Kidney epithelial cell (primary cell): ENCODE data around the gene ACP3. TPM values are rescaled to one million over a fixed set of nuclear protein-coding genes. Genes with fewer than 3 reads are reported as not detected.
"Not testable (repeated sequence)": the region's sequence is repeated elsewhere in the genome, so short reads cannot be mapped to it uniquely, and the experiment has no call there.

Source experiments
- DNase-seq: peaks from one replicate; pipeline ENCODE4 v3.0.0-alpha.2; 2010; ENCODE audit warnings: low read depth
- H3K27me3 ChIP-seq: 2 replicates; pipeline ENCODE4 v1.6.0; 2011; ENCODE audit warnings: low read length; ENCODE audit not compliant: control insufficient read depth, insufficient read depth
- H3K36me3 ChIP-seq: 2 replicates; pipeline ENCODE4 v1.5.1; 2011; ENCODE audit warnings: low read length; ENCODE audit not compliant: control insufficient read depth, insufficient read depth
- H3K4me3 ChIP-seq: 2 replicates; pipeline ENCODE4 v1.5.1; 2011; ENCODE audit warnings: low read depth, mild to moderate bottlenecking, control low read depth, low read length
- total RNA-seq: library from RNA; depleted of rRNA; stranded (reverse); fragments of >200 nt; gene quantifications from 2 replicates; pipeline ENCODE4 v1.2.3, GENCODE V29; 2015
- TF ChIP-seq, protein P1 (sequence below): IDR thresholded peaks from 2 replicates; pipeline ENCODE4 v1.5.1; 2011; ENCODE audit warnings: mild to moderate bottlenecking, moderate library complexity, low read length, control low read depth, inconsistent platforms; ENCODE audit not compliant: insufficient read depth, poor library complexity, severe bottlenecking

Gene ACP3
- total RNA-seq, 1 donor from 2014 or later = 0.46 TPM

- DNase-seq = no peak
- Histone ChIP-seq H3K4me3 (no peak overlapping the region), H3K27me3 (no peaks in the 10 kb centered on the region), H3K36me3 (no peaks in the 10 kb centered on the region)
- TF ChIP-seq, protein P1, sequence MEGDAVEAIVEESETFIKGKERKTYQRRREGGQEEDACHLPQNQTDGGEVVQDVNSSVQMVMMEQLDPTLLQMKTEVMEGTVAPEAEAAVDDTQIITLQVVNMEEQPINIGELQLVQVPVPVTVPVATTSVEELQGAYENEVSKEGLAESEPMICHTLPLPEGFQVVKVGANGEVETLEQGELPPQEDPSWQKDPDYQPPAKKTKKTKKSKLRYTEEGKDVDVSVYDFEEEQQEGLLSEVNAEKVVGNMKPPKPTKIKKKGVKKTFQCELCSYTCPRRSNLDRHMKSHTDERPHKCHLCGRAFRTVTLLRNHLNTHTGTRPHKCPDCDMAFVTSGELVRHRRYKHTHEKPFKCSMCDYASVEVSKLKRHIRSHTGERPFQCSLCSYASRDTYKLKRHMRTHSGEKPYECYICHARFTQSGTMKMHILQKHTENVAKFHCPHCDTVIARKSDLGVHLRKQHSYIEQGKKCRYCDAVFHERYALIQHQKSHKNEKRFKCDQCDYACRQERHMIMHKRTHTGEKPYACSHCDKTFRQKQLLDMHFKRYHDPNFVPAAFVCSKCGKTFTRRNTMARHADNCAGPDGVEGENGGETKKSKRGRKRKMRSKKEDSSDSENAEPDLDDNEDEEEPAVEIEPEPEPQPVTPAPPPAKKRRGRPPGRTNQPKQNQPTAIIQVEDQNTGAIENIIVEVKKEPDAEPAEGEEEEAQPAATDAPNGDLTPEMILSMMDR = no peak
Measured at GRCh38 chr3:132356568-132356967, 39.4 kb downstream of the ACP3 start.

DNA sequence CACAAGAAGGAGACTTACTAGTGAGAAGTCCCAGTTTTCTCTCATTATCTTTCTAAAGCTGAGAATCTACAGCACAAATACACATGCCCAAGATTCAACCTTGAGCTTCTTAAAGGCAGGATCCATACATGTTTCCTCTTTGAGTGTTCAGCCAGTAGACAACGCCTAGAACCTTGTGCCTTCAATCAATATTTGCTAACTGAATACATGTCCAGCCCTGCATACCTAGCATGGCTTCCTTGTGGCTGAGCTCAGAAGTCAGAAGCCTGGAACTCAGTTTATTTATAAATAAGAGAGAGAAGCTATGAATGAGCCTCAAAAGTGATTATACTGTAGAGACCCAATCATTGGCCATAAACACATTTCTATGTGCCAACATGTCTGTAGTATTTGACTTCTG, 43.5 kb downstream of the ACP3 start:
- no peak for DNase-seq
- TF ChIP-seq, protein P1 = no peak

DNA sequence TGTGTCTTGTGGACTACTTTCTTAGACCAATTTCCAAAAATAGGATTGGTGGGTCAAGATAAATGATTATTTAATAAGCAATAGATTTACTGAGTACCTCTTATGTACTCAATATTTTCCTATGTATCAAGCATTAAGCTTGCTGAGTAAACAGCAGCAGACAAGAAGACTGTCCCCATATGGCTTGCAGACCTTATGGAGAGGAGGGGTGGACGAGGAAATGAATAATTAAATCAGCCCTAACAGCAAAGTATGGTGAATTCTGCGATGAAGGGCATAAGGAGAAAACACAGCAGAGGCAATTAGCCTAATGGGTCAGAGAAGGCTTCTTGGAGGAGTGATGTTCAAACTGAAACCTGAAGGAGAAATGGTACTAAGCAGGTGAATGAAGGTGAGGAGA, 45.1 kb downstream of the ACP3 start:
- TF ChIP-seq, protein P1 = no peak
- Histone ChIP-seq H3K27me3 (no peaks in the 10 kb centered on the region), H3K36me3 (no peaks in the 10 kb centered on the region), H3K4me3 (no peak overlapping the region)
- DNase-seq = no peak

More for the DNA sequence above, 43.5 kb downstream of the ACP3 start:
- Histone ChIP-seq H3K27me3 (no peaks in the 10 kb centered on the region), H3K4me3 (no peak overlapping the region), H3K36me3 (no peaks in the 10 kb centered on the region)

- no peak for DNase-seq
- Histone ChIP-seq H3K36me3 (no peaks in the 10 kb centered on the region), H3K27me3 (no peaks in the 10 kb centered on the region), H3K4me3 (no peak overlapping the region)
- TF ChIP-seq, protein P1 = no peak
Measured at GRCh38 chr3:132368515-132368914, 51.3 kb downstream of the ACP3 start.

GRCh38 chr3:132368962-132369361, 51.8 kb downstream of the ACP3 start:
- H3K27me3 ChIP-seq = no peaks in the 10 kb centered on the region
- no peak overlapping the region for H3K4me3 ChIP-seq
- TF ChIP-seq, protein P1 = no peak
- no peaks in the 10 kb centered on the region for H3K36me3 ChIP-seq
- DNase-seq = no peak

DNA sequence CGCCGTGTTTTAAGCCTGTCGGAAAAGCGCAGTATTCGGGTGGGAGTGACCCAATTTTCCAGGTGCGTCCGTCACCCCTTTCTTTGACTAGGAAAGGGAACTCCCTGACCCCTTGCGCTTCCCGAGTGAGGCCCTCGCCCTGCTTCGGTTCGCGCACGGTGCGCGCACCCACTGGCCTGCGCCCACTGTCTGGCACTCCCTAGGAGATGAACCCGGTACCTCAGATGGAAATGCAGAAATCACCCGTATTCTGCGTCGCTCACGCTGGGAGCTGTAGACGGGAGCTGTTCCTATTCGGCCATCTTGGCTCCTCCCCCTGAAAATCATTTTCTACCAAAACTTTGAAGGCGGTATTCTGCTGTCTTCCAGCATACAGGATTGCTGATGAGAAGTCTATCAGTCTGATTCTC, 59.7 kb downstream of the ACP3 start:
- H3K27me3 ChIP-seq, DNase-seq, H3K36me3 ChIP-seq, H3K4me3 ChIP-seq: not testable (repeated sequence)
